ENCODE measurements around the gene CADM2. TPM values are rescaled to one million over a fixed set of nuclear protein-coding genes. Genes with fewer than 3 reads are reported as not detected.

The CADM2 gene
- total RNA-seq, 1 donor from 2014 or later = 4.3 TPM

DNA sequence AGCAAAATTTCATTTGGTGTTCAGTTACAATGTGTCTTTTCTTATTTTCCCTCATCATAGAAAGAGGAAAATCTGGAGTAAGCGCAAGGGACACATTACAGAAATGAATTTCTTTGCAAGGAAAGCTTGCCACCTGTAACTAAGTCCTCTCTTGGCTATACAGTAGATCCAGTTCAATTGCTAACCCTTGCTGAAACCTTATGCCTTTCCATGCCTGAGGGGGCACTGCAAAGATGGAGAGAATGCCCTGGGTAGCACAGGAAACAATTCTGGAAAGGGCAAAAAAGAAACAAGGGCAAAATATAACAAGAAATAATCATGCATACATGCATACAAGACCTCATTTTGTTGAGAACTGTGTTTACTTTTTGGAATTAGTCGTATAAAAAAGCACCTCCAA lies 4.3 kb downstream of the CADM2 start:
- Histone ChIP-seq H3K4me3 (no peak overlapping the region), H3K36me3 (no peaks in the 10 kb centered on the region), H3K9me3 (replicated peaks) (no peaks in the 10 kb centered on the region), H3K27me3 (ENCODE audit: low read depth) (peaks cover 61% of the 10 kb centered on the region), H3K27ac (replicated peaks) (no peak overlapping the region), H3K4me1 (peaks cover 25% of the 10 kb centered on the region)
- DNase-seq = no peak
- intact Hi-C loops (cut with micrococcal nuclease) = no loop called here
- TF ChIP-seq, protein P1, sequence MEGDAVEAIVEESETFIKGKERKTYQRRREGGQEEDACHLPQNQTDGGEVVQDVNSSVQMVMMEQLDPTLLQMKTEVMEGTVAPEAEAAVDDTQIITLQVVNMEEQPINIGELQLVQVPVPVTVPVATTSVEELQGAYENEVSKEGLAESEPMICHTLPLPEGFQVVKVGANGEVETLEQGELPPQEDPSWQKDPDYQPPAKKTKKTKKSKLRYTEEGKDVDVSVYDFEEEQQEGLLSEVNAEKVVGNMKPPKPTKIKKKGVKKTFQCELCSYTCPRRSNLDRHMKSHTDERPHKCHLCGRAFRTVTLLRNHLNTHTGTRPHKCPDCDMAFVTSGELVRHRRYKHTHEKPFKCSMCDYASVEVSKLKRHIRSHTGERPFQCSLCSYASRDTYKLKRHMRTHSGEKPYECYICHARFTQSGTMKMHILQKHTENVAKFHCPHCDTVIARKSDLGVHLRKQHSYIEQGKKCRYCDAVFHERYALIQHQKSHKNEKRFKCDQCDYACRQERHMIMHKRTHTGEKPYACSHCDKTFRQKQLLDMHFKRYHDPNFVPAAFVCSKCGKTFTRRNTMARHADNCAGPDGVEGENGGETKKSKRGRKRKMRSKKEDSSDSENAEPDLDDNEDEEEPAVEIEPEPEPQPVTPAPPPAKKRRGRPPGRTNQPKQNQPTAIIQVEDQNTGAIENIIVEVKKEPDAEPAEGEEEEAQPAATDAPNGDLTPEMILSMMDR (IDR thresholded peaks at IDR 0.05; ENCODE audit: borderline replicate concordance) = no peak

DNA sequence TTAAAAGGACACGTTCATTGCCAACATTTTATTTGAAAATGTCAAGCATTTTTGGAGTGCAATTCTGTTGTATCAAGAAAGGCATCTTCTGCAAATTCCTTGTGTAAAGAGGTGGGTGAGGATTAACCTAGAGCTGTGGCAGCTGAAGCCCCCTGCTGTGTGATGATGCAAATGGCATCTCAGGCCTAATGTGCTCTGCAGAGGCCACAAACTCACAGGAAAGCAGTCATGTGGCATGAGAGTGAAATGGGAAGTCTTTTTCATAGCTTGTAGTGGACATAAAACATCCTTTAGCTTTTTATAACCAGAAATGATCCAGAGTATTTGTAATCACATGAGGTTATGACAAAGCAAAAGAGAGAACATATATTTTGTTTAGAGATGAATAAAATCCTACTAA lies 6.4 kb downstream of the CADM2 start:
- TF ChIP-seq, protein P1 (IDR thresholded peaks at IDR 0.05; ENCODE audit: borderline replicate concordance) = no peak
- intact Hi-C loops (cut with micrococcal nuclease) = no loop called here
- Histone ChIP-seq H3K27ac (replicated peaks) (no peak overlapping the region), H3K4me3 (no peak overlapping the region), H3K27me3 (ENCODE audit: low read depth) (peaks cover 41% of the 10 kb centered on the region), H3K36me3 (no peaks in the 10 kb centered on the region), H3K9me3 (replicated peaks) (no peaks in the 10 kb centered on the region), H3K4me1 (peaks cover 7% of the 10 kb centered on the region)
- no peak for DNase-seq

DNA sequence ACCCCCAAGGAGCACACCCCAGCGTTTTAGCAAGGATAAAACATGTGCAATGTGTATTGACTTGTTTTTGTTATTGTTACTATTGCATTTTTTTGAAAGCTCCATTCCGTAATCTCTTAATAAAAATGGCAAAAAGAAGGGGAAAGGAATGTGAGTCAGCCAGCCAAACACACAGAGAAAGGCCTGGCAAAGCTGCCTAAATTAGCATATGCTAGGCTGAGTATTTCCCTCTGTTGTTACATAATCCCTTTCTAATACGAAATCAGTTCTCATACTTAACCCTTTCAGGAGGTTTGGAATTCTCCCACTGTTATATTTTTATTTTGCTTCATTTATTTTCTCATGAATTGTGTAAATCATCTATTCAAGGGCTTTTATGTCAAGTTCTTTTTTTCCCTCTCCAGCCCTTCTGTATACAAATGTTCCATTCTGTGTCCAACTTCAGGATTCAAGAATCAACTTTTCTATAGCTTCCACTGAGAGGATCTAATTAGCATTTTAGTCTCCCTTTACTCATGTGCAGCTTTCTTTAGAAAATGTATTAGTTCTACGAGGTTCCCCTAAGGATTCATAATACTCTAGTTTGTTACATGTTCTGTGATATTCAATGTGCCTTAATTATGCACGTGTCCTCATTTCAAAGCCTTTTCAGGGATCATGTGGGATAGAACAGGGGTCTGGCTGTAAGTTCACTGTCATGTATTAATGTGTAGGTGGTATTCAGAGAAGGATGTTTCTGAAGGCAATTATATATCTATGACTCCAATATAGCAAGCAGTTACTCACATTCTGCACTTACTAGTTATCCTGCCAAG lies 9.2 kb downstream of the CADM2 start:
- intact Hi-C loops (cut with micrococcal nuclease) = no loop called here

DNA sequence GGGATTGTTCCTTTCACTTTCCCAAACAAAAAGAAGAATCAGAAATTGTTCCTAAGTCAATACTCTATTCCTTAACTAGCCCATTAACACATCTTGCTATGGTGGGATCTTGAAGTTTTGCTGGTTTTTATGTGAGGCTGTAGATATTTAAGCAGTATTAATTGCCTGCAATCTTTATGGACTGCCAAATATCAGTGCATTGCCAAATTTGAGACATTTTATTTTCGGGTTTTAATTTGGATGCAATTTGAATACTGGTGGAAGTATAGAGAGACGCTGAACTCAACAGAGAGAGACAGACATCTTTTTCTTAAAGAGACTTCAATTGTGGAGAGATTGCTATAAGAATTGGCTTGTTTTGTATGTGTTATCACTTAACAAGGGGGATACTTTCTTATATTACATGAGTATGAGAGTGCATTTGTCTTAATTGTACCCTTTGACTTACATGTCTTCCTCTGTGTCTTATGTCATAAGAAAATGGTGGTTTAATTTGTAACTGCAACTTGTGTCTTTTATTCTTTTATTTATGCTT lies 10.0 kb downstream of the CADM2 start:
- Histone ChIP-seq H3K4me1 (no peaks in the 10 kb centered on the region), H3K4me3 (no peak overlapping the region), H3K36me3 (no peaks in the 10 kb centered on the region), H3K9me3 (replicated peaks) (no peaks in the 10 kb centered on the region), H3K27ac (replicated peaks) (no peak overlapping the region), H3K27me3 (ENCODE audit: low read depth) (peaks cover 5% of the 10 kb centered on the region)
- TF ChIP-seq, protein P1 (IDR thresholded peaks at IDR 0.05; ENCODE audit: borderline replicate concordance) = no peak
- DNase-seq = no peak
- intact Hi-C loops (cut with micrococcal nuclease) = no loop called here

More for the DNA sequence above, 9.2 kb downstream of the CADM2 start:
- H3K27me3 ChIP-seq (ENCODE audit: low read depth) = peaks cover 13% of the 10 kb centered on the region
- no peak for DNase-seq
- H3K36me3 ChIP-seq = no peaks in the 10 kb centered on the region
- no peak overlapping the region for H3K4me3 ChIP-seq
- H3K4me1 ChIP-seq = no peaks in the 10 kb centered on the region
- H3K27ac ChIP-seq (replicated peaks) = no peak overlapping the region
- TF ChIP-seq, protein P1 (IDR thresholded peaks at IDR 0.05; ENCODE audit: borderline replicate concordance) = no peak
- no peaks in the 10 kb centered on the region for H3K9me3 ChIP-seq (replicated peaks)

DNA sequence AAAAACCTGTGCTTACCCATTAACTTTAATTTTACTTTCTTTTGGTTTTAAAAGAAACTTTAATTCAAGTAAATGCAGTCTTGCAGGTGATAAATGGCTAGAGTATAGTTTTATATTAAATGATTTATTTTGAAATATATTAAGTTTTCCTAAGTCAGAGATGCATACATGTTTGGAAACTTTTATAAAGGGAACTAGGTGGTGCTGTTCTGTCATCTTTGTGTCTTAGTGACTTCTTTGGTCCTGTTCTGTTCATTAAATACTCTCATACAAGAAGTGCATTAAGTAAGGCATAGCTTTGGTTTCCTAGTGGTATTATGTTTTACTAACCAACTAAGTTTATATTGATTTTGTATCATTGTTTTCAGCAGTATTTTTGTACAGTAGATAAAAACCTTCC lies 15.6 kb downstream of the CADM2 start:
- Histone ChIP-seq H3K27me3 (ENCODE audit: low read depth) (no peaks in the 10 kb centered on the region), H3K4me1 (no peaks in the 10 kb centered on the region), H3K9me3 (replicated peaks) (no peaks in the 10 kb centered on the region), H3K27ac (replicated peaks) (no peak overlapping the region), H3K36me3 (no peaks in the 10 kb centered on the region), H3K4me3 (no peak overlapping the region)
- TF ChIP-seq, protein P1 (IDR thresholded peaks at IDR 0.05; ENCODE audit: borderline replicate concordance) = no peak
- intact Hi-C loops (cut with micrococcal nuclease) = no loop called here
- DNase-seq = no peak
